GM19372 (cell line): ENCODE results near the gene RPS8.
"Not testable (repeated sequence)": the region's sequence is repeated elsewhere in the genome, so short reads cannot be mapped to it uniquely, and the experiment has no call there.

ENCODE experiments used
- ATAC-seq: cut with Tn5 transposase; IDR thresholded peaks from one replicate; pipeline ENCODE4 v1.9.1; 2021; ENCODE audit warnings: mild to moderate bottlenecking, low read depth, moderate library complexity; ENCODE audit not compliant: unreplicated experiment

Gene RPS8

GRCh38 chr1:44817771-44818495, 42.6 kb downstream of the RPS8 start:
- no peak for ATAC-seq

GRCh38 chr1:44819196-44819607, 43.9 kb downstream of the RPS8 start:
- no peak for ATAC-seq

- peak; percentile 87 for ATAC-seq
Measured at GRCh38 chr1:44819608-44820327, 44.4 kb downstream of the RPS8 start.

GRCh38 chr1:44820328-44821239, 45.2 kb downstream of the RPS8 start:
- no peak for ATAC-seq

GRCh38 chr1:44821240-44821715, 45.9 kb downstream of the RPS8 start:
- no peak for ATAC-seq

- ATAC-seq, result no peak
Measured at GRCh38 chr1:44822131-44822701, 46.9 kb downstream of the RPS8 start.

- ATAC-seq, result no peak
Measured at GRCh38 chr1:44822981-44823451, 47.7 kb downstream of the RPS8 start.

GRCh38 chr1:44824392-44824791, 49.1 kb downstream of the RPS8 start:
- ATAC-seq, result not testable (repeated sequence)

- ATAC-seq, result no peak
Measured at GRCh38 chr1:44826375-44827196, 51.2 kb downstream of the RPS8 start.

- ATAC-seq, result no peak
Measured at GRCh38 chr1:44827197-44828002, 52.1 kb downstream of the RPS8 start.

GRCh38 chr1:44828003-44828651, 52.8 kb downstream of the RPS8 start:
- no peak for ATAC-seq
